Glutamatergic neuron (in vitro differentiated cells): Measurements from ENCODE around the gene SLC39A12. TPM values are rescaled to one million over a fixed set of nuclear protein-coding genes. Genes with fewer than 3 reads are reported as not detected.
"Not testable (repeated sequence)": the region's sequence is repeated elsewhere in the genome, so short reads cannot be mapped to it uniquely, and the experiment has no call there.

Source experiments
- DNase-seq: peaks from one replicate; pipeline ENCODE4 v3.0.0; 2022
- H3K27ac Mint-ChIP-seq: one replicate; pipeline ENCODE4 v1.8.0; 2020; ENCODE audit warnings: mild to moderate bottlenecking, mixed read lengths, inconsistent platforms; ENCODE audit not compliant: unreplicated experiment
- H3K27me3 Mint-ChIP-seq: one replicate; pipeline ENCODE4 v1.8.0; 2020; ENCODE audit warnings: mild to moderate bottlenecking, moderate library complexity, mixed read lengths, inconsistent platforms; ENCODE audit not compliant: unreplicated experiment
- H3K36me3 Mint-ChIP-seq: one replicate; pipeline ENCODE4 v1.8.0; 2020; ENCODE audit warnings: mild to moderate bottlenecking, mixed read lengths, inconsistent platforms; ENCODE audit not compliant: unreplicated experiment
- H3K4me1 Mint-ChIP-seq: one replicate; pipeline ENCODE4 v1.8.0; 2020; ENCODE audit warnings: mild to moderate bottlenecking, low read depth, mixed read lengths, inconsistent platforms; ENCODE audit not compliant: unreplicated experiment
- H3K4me3 Mint-ChIP-seq: one replicate; pipeline ENCODE4 v1.8.0; 2020; ENCODE audit warnings: mild to moderate bottlenecking, mixed read lengths, inconsistent platforms; ENCODE audit not compliant: unreplicated experiment
- H3K9me3 Mint-ChIP-seq: one replicate; pipeline ENCODE4 v1.8.0; 2020; ENCODE audit warnings: mild to moderate bottlenecking, moderate library complexity, mixed read lengths, inconsistent platforms; ENCODE audit not compliant: unreplicated experiment
- CTCF ChIP-seq: fragments of 200-600 bp; sonication (generic); IDR thresholded peaks from one replicate; pipeline ENCODE4 v1.5.0; 2021; ENCODE audit not compliant: partially characterized antibody, unreplicated experiment
- total RNA-seq: library from RNA; stranded (reverse); fragmentation: NEBNext Ultra II Directional; extraction: Animal tissue kit (Norgen Biotek cat#: 25700); gene quantifications from one replicate; pipeline ENCODE4 v1.2.1, GENCODE V29; 2021; ENCODE audit not compliant: unreplicated experiment

SLC39A12 gene
- total RNA-seq, 1 donor from 2014 or later = not detected

- DNase-seq = no peak
- H3K36me3 Mint-ChIP-seq = peaks cover 4% of the 10 kb centered on the region
- peaks cover 2% of the 10 kb centered on the region for H3K27me3 Mint-ChIP-seq
- TF ChIP-seq CTCF = no peak
- no peak overlapping the region for H3K27ac Mint-ChIP-seq
- no peaks in the 10 kb centered on the region for H3K9me3 Mint-ChIP-seq
- H3K4me3 Mint-ChIP-seq = no peak overlapping the region
- no peaks in the 10 kb centered on the region for H3K4me1 Mint-ChIP-seq
These were observed 33.4 kb upstream of the SLC39A12 start for GRCh38 chr10:17918187-17918903.

- Mint-ChIP-seq H3K36me3 (peaks cover 4% of the 10 kb centered on the region), H3K27ac (no peak overlapping the region), H3K4me1 (no peaks in the 10 kb centered on the region), H3K9me3 (no peaks in the 10 kb centered on the region), H3K27me3 (peaks cover 3% of the 10 kb centered on the region), H3K4me3 (no peak overlapping the region)
- TF ChIP-seq CTCF = no peak
- DNase-seq = no peak
These were observed 30.3 kb upstream of the SLC39A12 start for GRCh38 chr10:17921378-17921777.

GRCh38 chr10:17923728-17924127 lies 28.0 kb upstream of the SLC39A12 start:
- H3K9me3 Mint-ChIP-seq = no peaks in the 10 kb centered on the region
- H3K27ac Mint-ChIP-seq = no peak overlapping the region
- H3K4me1 Mint-ChIP-seq = no peaks in the 10 kb centered on the region
- no peak for TF ChIP-seq CTCF
- H3K27me3 Mint-ChIP-seq = peaks cover 2% of the 10 kb centered on the region
- no peaks in the 10 kb centered on the region for H3K36me3 Mint-ChIP-seq
- no peak overlapping the region for H3K4me3 Mint-ChIP-seq
- DNase-seq = no peak

- no peaks in the 10 kb centered on the region for H3K27me3 Mint-ChIP-seq
- no peaks in the 10 kb centered on the region for H3K9me3 Mint-ChIP-seq
- no peaks in the 10 kb centered on the region for H3K36me3 Mint-ChIP-seq
- DNase-seq = no peak
- no peaks in the 10 kb centered on the region for H3K4me1 Mint-ChIP-seq
- no peak overlapping the region for H3K4me3 Mint-ChIP-seq
- no peak overlapping the region for H3K27ac Mint-ChIP-seq
- TF ChIP-seq CTCF = no peak
These were observed 8.5 kb upstream of the SLC39A12 start for GRCh38 chr10:17943033-17943745.

GRCh38 chr10:17950269-17950668 lies 1.4 kb upstream of the SLC39A12 start:
- not testable (repeated sequence) for H3K4me3 Mint-ChIP-seq, H3K4me1 Mint-ChIP-seq, H3K27ac Mint-ChIP-seq, H3K36me3 Mint-ChIP-seq, H3K27me3 Mint-ChIP-seq, DNase-seq, H3K9me3 Mint-ChIP-seq
